NT2/D1 (cell line): Measurements from ENCODE around the gene DIAPH3.

ENCODE experiments used
- SUZ12 ChIP-seq: IDR thresholded peaks from 2 replicates; pipeline ENCODE4 v1.6.1; 2011; ENCODE audit not compliant: insufficient read length, insufficient read depth; ENCODE audit errors: extremely low read depth
- YY1 ChIP-seq: IDR thresholded peaks from 2 replicates; pipeline ENCODE4 v1.6.1; 2011; ENCODE audit not compliant: insufficient read length, insufficient read depth

- TF ChIP-seq YY1 = no peak
- TF ChIP-seq SUZ12 = no peak
Observed at GRCh38 chr13:59665732-59666131, 498.0 kb downstream of the DIAPH3 start.
